Epidermal melanocyte (primary cell): Measurements from ENCODE around the gene IL1B.
"Not testable (repeated sequence)": the region's sequence is repeated elsewhere in the genome, so short reads cannot be mapped to it uniquely, and the experiment has no call there.

Source experiments
- DNase-seq: peaks from one replicate; pipeline ENCODE4 v3.0.0; 2011; ENCODE audit warnings: low spot score; ENCODE audit not compliant: insufficient read length

IL1B gene

DNA sequence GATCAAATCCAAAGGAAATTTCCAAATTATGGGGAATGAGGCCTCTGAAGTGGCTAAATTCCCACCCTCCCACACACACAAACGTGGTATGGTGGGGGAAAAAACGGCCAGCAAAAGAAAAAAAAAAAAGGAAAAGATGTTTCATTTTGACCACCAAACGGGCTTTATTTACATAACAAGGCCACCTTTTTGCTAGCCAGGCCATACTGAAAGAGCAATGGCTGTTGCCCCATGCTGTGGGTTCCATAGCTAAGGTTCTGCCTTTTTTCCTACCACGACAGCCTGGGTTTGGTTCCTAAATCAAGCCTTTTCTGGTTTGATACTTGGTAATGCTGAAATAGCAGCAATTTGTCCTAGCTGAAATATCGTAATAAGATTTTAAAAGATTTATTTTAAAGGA lies 14.0 kb upstream of the IL1B start:
- DNase-seq = no peak

DNA sequence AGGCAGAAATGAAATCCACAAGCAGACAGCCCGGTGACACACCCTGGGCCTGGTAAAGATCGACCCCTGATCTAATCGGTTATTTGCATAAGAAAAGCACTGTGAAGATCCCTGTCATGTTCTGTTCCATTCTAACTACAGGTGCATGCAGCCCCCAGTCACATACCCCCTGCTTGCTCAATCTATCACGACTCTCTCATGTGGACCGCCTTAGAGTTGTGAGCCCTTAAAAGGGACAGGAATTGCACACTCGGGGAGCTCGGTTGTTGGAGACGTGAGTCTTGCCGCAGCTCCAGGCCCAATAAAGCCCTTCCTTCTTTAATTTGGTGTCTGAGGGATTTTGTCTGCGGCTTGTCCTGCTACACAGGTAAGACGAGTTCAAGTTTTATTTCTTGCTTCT lies 13.4 kb upstream of the IL1B start:
- DNase-seq = no peak

GRCh38 chr2:112848833-112849232 lies 12.3 kb upstream of the IL1B start:
- DNase-seq = no peak

DNA sequence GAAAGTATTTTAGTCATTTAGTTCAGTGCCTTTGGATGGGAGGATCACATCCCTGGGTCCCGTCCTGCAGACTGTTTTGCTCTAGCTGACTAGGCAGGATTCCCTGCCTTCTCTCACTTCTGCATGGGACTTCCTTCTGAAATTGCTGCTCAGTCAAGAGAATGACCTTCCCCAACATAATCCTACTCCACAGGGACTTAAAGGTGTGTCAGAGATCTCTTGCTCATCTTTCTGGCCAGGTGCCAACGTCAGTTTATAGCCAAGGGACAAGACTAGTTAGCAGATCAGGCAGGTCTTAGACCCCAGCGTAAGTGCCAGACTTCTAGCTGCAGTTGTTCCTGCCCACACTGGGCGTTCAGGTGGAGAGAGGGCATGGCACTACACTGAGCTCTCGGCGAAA lies 9.5 kb upstream of the IL1B start:
- no peak for DNase-seq

- no peak for DNase-seq
Measured at GRCh38 chr2:112843836-112844235, 7.3 kb upstream of the IL1B start.

DNA sequence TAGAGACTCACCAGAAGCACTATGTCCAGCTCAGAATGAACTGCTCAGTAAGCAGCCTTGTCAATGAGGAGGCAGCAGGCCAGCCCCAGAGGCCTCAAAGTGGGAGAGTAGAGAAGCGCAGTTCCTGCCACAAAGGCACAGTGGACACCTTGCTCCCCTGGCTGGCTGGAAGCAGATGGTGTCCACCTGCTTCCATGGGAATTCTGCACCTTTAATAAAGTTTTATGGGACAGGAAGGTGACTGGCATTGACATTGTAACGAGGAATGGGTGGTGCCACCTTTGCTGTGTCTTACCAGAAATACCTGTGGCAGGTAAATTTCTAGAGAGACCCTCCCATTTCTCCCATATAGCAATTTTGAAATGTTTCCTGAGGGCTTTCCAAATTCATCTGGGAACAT lies 6.7 kb upstream of the IL1B start:
- no peak for DNase-seq

- no peak for DNase-seq
Measured at GRCh38 chr2:112841295-112842044, 4.9 kb upstream of the IL1B start.

DNA sequence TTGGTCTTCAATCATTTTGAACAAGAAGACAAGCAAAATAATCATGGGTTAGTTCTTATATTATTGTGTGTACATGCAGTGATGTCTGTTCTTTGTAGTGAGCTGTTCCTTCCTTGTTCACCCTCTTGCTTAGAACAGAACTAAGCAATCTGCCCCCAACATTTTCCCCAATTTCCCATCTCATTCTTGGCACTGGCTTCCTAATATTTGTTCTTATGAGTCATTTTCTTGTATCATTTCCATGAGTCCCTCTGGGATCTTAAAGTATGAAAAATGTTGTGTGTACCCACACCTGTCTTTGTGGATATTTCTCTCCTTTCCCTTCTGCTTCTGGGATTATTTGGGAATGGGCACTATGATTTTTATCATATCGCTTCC lies 3.5 kb upstream of the IL1B start:
- DNase-seq = no peak

- no peak for DNase-seq
Measured at GRCh38 chr2:112839407-112840067, 3.0 kb upstream of the IL1B start.

DNA sequence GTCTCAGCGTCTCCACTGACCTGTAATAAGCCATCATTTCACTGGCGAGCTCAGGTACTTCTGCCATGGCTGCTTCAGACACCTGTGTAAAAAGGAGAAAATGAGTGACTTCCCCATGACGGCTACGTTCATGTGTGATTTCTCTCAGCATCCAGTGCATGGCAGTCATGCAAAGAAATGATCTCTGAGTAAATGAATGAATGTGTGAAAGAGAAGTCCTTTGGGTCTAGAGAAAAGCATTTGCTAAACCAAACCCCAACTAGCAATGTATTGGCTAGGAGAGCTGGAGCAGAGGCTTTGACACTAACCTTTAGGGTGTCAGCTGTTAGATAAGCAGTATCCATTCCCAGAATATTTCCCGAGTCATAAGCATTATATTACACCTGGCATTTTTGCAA lies 417 bp downstream of the IL1B start:
- DNase-seq = no peak

- no peak for DNase-seq
Measured at GRCh38 chr2:112835536-112836162, 930 bp downstream of the IL1B start.

GRCh38 chr2:112835061-112835501 lies 1.5 kb downstream of the IL1B start:
- DNase-seq = no peak

DNA sequence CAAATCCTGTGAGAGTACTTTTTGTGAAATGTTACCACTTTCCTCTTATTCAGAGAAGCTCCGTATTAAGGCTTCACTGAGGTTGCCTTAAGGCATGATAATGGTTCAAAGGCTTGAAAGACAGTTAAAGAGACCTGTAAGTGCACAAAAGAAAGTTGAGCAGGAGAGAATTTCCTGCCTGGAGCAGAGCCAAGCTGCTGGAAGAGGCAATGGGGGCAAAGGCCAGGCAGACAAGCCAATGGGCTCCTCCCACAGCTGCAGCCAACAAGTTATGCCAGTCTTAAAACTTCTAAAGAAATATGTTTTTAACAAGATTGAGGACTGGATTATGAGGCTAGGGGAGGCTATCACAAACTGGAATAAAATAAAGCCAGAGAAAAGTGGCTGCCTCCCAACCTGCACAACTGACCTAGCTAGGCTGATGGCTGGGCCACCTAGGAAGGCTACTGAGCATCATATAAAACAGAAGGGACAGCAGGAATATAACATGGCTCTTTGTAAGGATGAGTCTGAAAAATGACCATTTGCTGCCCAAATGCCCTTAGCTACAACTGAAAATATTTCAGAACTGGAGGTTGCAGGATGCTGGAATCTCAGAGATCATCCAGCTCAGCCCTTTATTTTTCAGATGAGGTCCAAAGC lies 2.1 kb downstream of the IL1B start:
- no peak for DNase-seq

DNA sequence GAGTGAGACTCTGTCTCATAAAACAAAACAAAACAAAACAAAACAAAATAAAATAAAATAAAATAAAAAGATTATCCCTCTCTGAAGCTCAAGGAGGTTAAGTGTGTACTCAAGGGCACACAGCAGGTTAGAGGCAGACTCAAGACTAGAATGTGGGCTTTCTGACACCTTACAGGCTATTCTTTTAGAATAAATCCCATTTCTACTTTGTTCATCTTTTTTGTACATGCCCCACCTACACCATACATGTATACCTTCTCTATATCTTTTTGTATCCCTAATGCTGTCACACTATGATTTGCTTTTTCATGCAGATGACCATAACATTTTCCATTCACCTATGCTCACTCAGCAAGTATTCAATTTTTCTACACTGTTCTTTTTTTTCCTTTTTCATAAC lies 2.6 kb downstream of the IL1B start:
- no peak for DNase-seq

DNA sequence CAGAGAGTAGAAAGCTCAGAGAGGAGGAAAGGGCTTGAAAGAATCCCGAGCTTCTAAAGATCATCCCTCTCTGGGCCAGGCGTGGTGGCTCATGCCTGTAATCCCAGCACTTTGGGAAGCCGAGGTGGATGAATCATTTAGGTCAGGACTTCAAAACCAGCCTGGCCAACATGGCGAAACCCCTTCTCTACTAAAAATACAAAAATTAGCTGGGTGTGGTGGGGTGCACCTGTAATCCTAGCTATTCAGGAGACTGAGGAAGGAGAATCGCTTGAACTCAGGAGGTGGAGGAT lies 3.0 kb downstream of the IL1B start:
- DNase-seq = not testable (repeated sequence)

DNA sequence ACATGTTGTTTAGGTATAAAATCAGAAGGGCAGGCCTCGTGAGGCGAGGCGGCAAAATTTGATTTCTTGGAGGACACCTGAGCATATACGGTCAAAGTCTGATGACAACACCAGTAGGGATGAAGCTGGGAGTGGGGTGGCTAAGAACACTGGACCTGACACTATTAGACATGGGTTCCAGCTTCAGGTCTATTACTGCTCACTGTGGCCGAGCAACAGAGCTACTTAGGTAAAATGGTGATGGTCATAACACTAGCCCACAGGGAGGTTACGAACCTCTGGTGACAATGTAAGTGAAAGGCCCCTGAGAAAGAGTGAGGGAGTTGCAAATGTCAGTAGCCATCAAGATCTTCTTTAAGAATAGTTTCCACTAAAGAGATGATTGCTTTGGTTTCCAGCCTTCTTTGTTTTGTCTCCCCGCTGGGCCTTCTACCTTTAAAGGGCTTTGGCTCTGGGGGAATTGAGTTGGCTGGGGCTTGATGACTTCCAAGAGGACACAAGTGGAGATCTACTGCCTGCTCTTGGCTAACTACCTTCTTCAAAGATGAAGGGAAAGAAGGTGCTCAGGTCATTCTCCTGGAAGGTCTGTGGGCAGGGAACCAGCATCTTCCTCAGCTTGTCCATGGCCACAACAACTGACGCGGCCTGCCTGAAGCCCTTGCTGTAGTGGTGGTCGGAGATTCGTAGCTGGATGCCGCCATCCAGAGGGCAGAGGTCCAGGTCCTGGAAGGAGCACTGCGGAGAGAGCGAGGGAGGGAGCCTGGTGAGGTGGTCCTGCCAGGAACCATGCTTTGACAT lies 3.5 kb downstream of the IL1B start:
- DNase-seq = no peak

DNA sequence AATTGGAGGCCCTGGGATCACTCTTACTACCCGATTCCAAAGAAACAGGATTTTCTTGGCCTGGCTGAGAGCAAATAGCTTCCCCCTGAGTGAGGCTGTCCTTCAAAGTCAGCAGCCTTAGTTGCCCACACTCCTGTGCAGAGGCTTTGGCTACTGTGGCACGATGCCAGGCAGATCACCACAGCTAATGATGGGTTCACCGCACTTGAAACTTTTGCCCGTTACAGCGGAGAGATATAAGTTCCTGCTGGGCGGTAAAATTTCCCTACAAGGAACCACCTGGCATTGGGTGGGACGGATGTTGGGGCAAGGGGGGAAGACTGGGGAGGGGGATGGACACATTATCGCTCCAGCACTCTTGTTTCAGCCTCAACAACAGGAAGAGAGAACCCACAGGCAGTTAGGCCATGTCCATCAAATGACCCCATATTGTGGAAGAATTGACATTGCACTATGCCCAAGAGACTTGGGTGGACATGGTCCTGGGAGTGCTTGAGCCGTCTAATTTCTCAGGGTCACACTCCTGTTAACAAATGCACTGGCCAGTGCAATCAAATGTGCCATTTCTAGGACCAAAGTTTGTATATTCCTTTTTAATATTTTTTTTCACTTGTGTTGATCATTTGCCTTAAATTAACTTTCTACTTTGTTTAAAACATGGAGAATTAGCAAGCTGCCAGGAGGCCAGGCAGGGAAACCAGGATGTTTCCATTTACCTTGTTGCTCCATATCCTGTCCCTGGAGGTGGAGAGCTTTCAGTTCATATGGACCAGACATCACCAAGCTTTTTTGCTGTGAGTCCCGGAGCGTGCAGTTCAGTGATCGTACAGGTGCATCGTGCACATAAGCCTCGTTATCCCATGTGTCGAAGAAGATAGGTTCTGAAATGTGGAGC lies 4.4 kb downstream of the IL1B start:
- DNase-seq = no peak

DNA sequence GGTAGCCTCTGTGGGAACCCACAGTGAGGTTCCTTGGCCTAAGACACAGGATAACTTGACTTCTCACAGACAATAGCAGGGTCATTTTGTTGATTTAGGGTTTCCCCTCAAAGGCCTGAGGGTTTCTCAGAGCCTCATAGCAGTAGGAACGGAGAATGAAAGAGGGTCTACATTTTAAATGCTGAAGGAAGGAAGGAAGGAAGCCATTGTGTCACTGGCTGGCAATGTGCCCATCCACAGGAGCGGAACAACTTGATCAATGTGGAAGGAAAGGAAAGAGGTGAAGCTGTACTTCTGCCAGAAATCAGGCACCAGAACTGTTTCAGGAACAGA lies 5.1 kb downstream of the IL1B start:
- no peak for DNase-seq

DNA sequence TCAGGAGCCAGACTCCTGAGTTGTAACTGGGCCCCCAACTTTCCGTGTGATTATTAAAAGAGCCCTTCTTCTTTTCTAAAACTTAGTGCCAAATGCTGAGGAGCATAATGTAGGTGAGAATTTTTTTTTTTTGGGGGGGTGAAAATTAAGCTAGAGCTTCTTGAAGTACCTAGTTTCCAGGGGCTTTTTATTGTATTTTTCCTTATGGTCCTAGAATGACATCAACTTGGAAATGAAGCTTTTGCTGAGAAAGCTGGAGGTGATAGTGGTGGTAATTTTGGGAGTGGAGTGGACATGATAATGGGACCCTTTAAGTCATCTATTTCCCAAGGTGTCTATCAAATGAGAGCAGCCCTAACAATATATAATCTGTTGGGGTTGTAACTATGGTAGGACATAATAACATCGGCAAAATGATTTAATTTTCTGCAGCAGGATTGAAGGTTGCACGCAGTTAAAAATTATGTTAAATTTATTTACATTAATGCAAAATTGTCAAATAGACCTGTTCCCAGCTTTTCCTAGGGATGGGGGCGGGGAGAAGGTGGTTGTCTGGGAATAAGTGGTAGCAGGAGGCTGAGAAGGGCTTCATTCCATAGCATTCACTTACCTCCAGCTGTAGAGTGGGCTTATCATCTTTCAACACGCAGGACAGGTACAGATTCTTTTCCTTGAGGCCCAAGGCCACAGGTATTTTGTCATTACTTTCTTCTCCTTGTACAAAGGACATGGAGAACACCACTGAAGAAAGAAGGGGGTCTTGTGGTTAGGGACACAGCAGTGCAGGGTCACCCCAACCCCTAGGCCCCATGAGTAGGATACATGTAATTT lies 5.7 kb downstream of the IL1B start:
- DNase-seq = no peak
